HG02852 (cell line): ENCODE measurements around the gene RND2.
"Not testable (repeated sequence)": the region's sequence is repeated elsewhere in the genome, so short reads cannot be mapped to it uniquely, and the experiment has no call there.

ENCODE experiments used
- ATAC-seq: cut with Tn5 transposase; IDR thresholded peaks from one replicate; pipeline ENCODE4 v1.9.1; 2021; ENCODE audit warnings: mild to moderate bottlenecking, moderate library complexity; ENCODE audit not compliant: unreplicated experiment

The RND2 gene

GRCh38 chr17:43025766-43026537 lies 921 bp downstream of the RND2 start:
- no peak for ATAC-seq

GRCh38 chr17:43026595-43026994 lies 1.6 kb downstream of the RND2 start:
- no peak for ATAC-seq

- ATAC-seq = no peak
These were observed 2.3 kb downstream of the RND2 start for GRCh38 chr17:43027091-43028032.

- ATAC-seq = no peak
These were observed 3.3 kb downstream of the RND2 start for GRCh38 chr17:43028221-43028861.

- ATAC-seq = no peak
These were observed 5.2 kb downstream of the RND2 start for GRCh38 chr17:43030137-43030767.

- no peak for ATAC-seq
These were observed 6.6 kb downstream of the RND2 start for GRCh38 chr17:43031666-43032065.

GRCh38 chr17:43033948-43034881 lies 9.2 kb downstream of the RND2 start:
- no peak for ATAC-seq

- no peak for ATAC-seq
These were observed 9.9 kb downstream of the RND2 start for GRCh38 chr17:43034894-43035293.

GRCh38 chr17:43039646-43040045 lies 14.6 kb downstream of the RND2 start:
- ATAC-seq = no peak

- no peak for ATAC-seq
These were observed 15.6 kb downstream of the RND2 start for GRCh38 chr17:43040655-43041054.

- no peak for ATAC-seq
These were observed 17.1 kb downstream of the RND2 start for GRCh38 chr17:43042025-43042628.

- ATAC-seq = no peak
These were observed 18.3 kb downstream of the RND2 start for GRCh38 chr17:43043307-43043706.

GRCh38 chr17:43044024-43044423 lies 19.0 kb downstream of the RND2 start:
- ATAC-seq = no peak

GRCh38 chr17:43051969-43052368 lies 26.9 kb downstream of the RND2 start:
- no peak for ATAC-seq

GRCh38 chr17:43053008-43053407 lies 28.0 kb downstream of the RND2 start:
- not testable (repeated sequence) for ATAC-seq

GRCh38 chr17:43056051-43056450 lies 31.0 kb downstream of the RND2 start:
- ATAC-seq = no peak

- no peak for ATAC-seq
These were observed 38.1 kb downstream of the RND2 start for GRCh38 chr17:43062984-43063638.

GRCh38 chr17:43068570-43069367 lies 43.7 kb downstream of the RND2 start:
- ATAC-seq = no peak
